ENCODE measurements around the gene SUSD1. TPM values are rescaled to one million over a fixed set of nuclear protein-coding genes. Genes with fewer than 3 reads are reported as not detected.

The SUSD1 gene
- total RNA-seq, 1 experiment from 2014 or later, result 15.1 TPM

Other genes starting within 250 kb of the SUSD1 start
- gene PTBP3, start 158.3 kb upstream of the SUSD1 start, total RNA-seq (2014; rRNA removed; shearing (Covaris generic)), result 55.7 and 68.8 TPM in 2 replicates
- 49.9 and 55.0 TPM in 2 replicates for gene HSDL2, start 204.8 kb upstream of the SUSD1 start, total RNA-seq (2014; rRNA removed; shearing (Covaris generic))